ENCODE results near the gene PDAP1. TPM values are rescaled to one million over a fixed set of nuclear protein-coding genes. Genes with fewer than 3 reads are reported as not detected.
"Not testable (repeated sequence)": the region's sequence is repeated elsewhere in the genome, so short reads cannot be mapped to it uniquely, and the experiment has no call there.

Gene PDAP1
- total RNA-seq, 1 donor from 2014 or later: 93.2 TPM

- H3K4me3 ChIP-seq: no peak overlapping the region
- TF ChIP-seq CTCF (IDR thresholded peaks at IDR 0.05; ENCODE audit: borderline replicate concordance): no peak
- no peaks in the 10 kb centered on the region for H3K9me3 ChIP-seq (replicated peaks)
- DNase-seq: no peak
- no peaks in the 10 kb centered on the region for H3K27me3 ChIP-seq (ENCODE audit: low read depth)
- H3K36me3 ChIP-seq: peaks cover 35% of the 10 kb centered on the region
- intact Hi-C loops (cut with micrococcal nuclease): no loop called here
- peak overlapping the region; percentile 91 for H3K27ac ChIP-seq (replicated peaks)
- H3K4me1 ChIP-seq: peaks cover 54% of the 10 kb centered on the region
Measured at GRCh38 chr7:99381664-99382075, 26.7 kb downstream of the PDAP1 start.

- peaks cover 29% of the 10 kb centered on the region for H3K36me3 ChIP-seq
- H3K4me3 ChIP-seq: peak overlapping the region; percentile 56
- H3K27me3 ChIP-seq (ENCODE audit: low read depth): no peaks in the 10 kb centered on the region
- TF ChIP-seq CTCF (IDR thresholded peaks at IDR 0.05; ENCODE audit: borderline replicate concordance): no peak
- H3K9me3 ChIP-seq (replicated peaks): no peaks in the 10 kb centered on the region
- DNase-seq: no peak
- H3K27ac ChIP-seq (replicated peaks): peak overlapping the region; percentile 91
- intact Hi-C loops (cut with micrococcal nuclease): no loop called here
- peaks cover 60% of the 10 kb centered on the region for H3K4me1 ChIP-seq
Measured at GRCh38 chr7:99380823-99381663, 27.4 kb downstream of the PDAP1 start.

- DNase-seq: no peak
- TF ChIP-seq CTCF (IDR thresholded peaks at IDR 0.05; ENCODE audit: borderline replicate concordance): no peak
- no peaks in the 10 kb centered on the region for H3K9me3 ChIP-seq (replicated peaks)
Measured at GRCh38 chr7:99380032-99380822, 28.2 kb downstream of the PDAP1 start.

DNA sequence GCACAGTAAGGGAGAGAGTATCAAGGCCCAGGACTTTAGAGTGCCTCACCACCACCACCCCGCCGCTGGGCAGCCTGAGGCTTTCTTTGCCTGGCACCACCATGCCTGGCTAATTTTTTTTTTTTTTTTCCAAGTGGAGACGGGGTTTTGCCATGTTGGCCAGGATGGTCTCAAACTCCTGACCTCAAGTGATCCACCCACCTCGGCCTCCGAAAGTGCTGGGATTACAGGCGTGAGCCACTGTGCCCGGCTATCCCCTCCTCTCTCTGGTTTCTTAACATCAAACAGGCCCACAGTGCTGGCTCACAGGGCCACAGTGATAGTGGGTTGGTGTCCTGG is 28.7 kb downstream of the PDAP1 start:
- Histone ChIP-seq H3K4me3 (peak overlapping the region; percentile 56), H3K36me3 (peaks cover 20% of the 10 kb centered on the region), H3K4me1 (peaks cover 74% of the 10 kb centered on the region), H3K27ac (replicated peaks) (peak overlapping the region; percentile 91)
- DNase-seq; H3K27me3 ChIP-seq (ENCODE audit: low read depth); H3K9me3 ChIP-seq (replicated peaks); intact Hi-C loops (cut with micrococcal nuclease): not testable (repeated sequence)

More at GRCh38 chr7:99380032-99380822, 28.2 kb downstream of the PDAP1 start:
- intact Hi-C loops (cut with micrococcal nuclease): no loop called here
- Histone ChIP-seq H3K27me3 (ENCODE audit: low read depth) (no peaks in the 10 kb centered on the region), H3K27ac (replicated peaks) (peak overlapping the region; percentile 91), H3K36me3 (peaks cover 20% of the 10 kb centered on the region), H3K4me3 (peak overlapping the region; percentile 56), H3K4me1 (peaks cover 68% of the 10 kb centered on the region)

DNA sequence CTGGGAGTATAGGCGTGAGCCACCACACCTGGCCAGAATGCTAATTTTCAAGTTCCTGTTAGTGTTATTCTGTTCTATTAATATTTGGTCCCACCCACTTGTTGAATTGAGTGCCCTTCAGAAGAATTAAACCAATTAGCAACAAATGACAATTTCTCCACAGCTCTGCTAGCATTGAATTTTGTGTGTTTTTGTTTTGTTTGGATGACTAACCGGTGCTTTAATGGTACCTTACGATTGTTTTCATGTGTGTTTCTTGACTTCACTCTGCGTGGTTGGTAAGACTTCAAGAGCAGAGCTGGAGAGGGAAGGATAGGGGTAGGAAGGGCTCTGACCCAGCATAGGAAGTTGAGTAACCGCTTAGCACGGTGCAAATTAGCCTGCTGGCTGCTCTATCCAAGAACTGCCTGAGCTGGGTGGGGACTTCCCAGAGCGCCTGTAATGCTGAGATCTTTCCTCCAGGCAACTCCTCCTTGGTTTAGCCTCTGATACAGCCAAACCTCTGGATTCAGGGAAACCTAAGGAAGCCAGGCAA is 29.3 kb downstream of the PDAP1 start:
- Histone ChIP-seq H3K4me1 (peaks cover 79% of the 10 kb centered on the region), H3K27me3 (ENCODE audit: low read depth) (no peaks in the 10 kb centered on the region), H3K4me3 (peak overlapping the region; percentile 56), H3K27ac (replicated peaks) (peak overlapping the region; percentile 91), H3K36me3 (peaks cover 20% of the 10 kb centered on the region), H3K9me3 (replicated peaks) (no peaks in the 10 kb centered on the region)
- peak; percentile 24 for TF ChIP-seq CTCF (IDR thresholded peaks at IDR 0.05; ENCODE audit: borderline replicate concordance)
- intact Hi-C loops (cut with micrococcal nuclease): no loop called here
- peak; percentile 67 for DNase-seq

Measured in left ventricle myocardium inferior (tissue), 1 donor.